ENCODE data around the gene C16orf74.
A peak's percentile ranks its signal among the peaks of the same experiment; 100 is the strongest.

Gene C16orf74

DNA sequence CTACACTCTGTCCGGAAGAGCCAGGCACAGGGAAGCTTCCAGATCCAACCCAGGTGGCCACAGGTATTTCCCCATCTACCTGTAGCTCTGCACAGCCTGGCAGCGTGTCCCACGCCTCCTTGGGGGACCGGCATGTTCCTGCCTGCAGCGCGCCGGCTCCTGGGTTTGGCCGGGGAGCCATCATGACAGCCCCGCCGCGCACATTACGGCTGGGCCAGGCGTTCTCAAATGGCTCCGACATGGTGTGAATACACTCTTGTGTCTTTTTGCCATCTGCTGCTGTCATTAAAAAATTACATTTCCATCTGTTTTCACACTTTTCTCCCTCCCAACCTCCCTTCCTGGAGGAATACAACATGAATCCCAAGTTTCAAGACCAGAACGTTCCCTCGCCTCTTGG lies 54.1 kb downstream of the C16orf74 start:
- TF ChIP-seq CTCF (IDR thresholded peaks at IDR 0.05; ENCODE audit: borderline replicate concordance, control extremely low read depth, extremely low read depth, insufficient read depth, missing control alignments) = no peak
- no peak for DNase-seq (ENCODE audit: low spot score)
- in situ Hi-C loops (cut with MboI; ENCODE audit: low sequenced_read_pairs, unreplicated experiment) = no loop called here

DNA sequence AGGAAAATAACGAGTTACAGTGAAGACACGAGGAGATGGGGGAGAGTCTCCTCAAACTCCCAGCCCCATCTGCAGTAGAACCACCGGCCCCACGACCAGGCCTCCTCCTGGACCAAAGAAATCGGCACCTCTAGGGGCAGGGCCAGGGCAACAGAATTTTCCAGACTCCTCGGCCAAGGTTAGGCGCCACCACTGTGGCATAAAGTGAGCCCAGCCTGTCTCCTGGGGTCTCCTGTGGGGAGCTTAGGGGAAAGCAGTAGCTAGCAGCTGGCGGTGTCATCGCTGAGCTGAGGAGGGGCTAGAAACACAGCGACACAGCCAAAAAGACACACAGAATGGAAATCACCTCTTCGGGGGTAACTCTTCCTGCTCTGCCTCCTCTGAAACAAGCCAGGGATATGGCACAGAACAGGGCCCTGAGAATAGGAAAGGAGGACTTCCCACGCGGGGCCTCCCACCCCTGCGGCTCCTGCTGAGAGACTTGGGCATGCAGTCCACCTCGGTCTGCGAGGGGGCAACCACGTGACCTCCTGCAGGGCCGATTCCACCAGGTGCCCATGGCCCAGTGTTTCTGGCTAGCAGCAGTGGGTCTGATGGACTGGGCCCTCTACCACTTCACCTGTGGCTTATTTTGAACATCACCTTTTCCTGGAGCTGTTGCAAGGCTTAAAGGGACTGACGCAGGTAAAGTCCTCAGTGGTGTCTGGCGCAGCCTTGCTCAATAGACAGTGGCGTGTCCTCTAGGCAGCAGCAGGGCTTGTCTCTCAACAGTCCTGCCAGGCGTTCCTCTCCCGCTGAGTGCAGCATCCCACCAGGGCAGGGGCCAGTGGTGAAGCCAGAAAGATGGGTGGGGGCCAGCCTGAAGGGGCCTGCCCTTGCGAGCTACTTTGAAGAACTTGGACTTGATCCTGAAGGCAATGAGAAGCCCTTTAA lies 55.4 kb downstream of the C16orf74 start:
- no peak for TF ChIP-seq CTCF (IDR thresholded peaks at IDR 0.05; ENCODE audit: borderline replicate concordance, control extremely low read depth, extremely low read depth, insufficient read depth, missing control alignments)
- in situ Hi-C loops (cut with MboI; ENCODE audit: low sequenced_read_pairs, unreplicated experiment) = no loop called here
- no peak for DNase-seq (ENCODE audit: low spot score)

- TF ChIP-seq CTCF (IDR thresholded peaks at IDR 0.05; ENCODE audit: borderline replicate concordance, control extremely low read depth, extremely low read depth, insufficient read depth, missing control alignments) = no peak
- DNase-seq (ENCODE audit: low spot score) = no peak
- in situ Hi-C loops (cut with MboI; ENCODE audit: low sequenced_read_pairs, unreplicated experiment) = no loop called here
Measured at GRCh38 chr16:85690469-85691064, 60.3 kb downstream of the C16orf74 start.

- DNase-seq (ENCODE audit: low spot score) = no peak
- no peak for TF ChIP-seq CTCF (IDR thresholded peaks at IDR 0.05; ENCODE audit: borderline replicate concordance, control extremely low read depth, extremely low read depth, insufficient read depth, missing control alignments)
- in situ Hi-C loops (cut with MboI; ENCODE audit: low sequenced_read_pairs, unreplicated experiment) = no loop called here
Measured at GRCh38 chr16:85689950-85690320, 61.0 kb downstream of the C16orf74 start.

DNA sequence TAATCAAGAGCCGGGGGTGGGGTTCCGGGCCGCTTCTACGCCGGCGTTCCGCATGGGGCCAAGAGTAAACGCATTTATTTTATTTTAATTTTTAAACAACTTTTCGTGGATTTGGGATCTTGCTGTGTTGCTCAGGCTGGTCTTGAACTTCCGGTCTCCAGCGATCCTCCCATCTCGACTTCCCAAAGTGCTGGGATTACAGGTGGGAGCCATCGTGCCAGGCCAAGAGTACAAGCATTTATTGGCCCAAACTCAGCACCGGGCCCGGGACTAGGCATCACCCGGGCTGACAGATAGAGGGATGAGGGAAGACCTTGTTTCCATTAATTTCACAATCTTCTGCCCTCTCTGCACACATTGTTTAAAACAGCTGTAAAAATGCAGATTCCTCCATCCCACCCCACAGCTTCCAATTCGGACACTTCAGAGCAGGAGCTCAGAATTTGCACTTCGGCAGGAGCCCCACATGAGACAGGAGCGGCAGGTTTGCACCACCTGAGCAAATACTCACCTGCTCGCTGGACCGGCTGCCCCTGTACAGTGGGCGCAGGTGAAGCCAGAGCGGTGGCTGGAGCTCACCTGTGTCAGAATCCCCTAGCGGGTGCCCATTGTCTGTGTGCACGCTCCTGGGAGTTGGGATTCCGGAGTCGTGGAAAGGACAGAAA lies 61.5 kb downstream of the C16orf74 start:
- in situ Hi-C loops (cut with MboI; ENCODE audit: low sequenced_read_pairs, unreplicated experiment) = no loop called here
- no peak for TF ChIP-seq CTCF (IDR thresholded peaks at IDR 0.05; ENCODE audit: borderline replicate concordance, control extremely low read depth, extremely low read depth, insufficient read depth, missing control alignments)
- DNase-seq (ENCODE audit: low spot score) = no peak

DNA sequence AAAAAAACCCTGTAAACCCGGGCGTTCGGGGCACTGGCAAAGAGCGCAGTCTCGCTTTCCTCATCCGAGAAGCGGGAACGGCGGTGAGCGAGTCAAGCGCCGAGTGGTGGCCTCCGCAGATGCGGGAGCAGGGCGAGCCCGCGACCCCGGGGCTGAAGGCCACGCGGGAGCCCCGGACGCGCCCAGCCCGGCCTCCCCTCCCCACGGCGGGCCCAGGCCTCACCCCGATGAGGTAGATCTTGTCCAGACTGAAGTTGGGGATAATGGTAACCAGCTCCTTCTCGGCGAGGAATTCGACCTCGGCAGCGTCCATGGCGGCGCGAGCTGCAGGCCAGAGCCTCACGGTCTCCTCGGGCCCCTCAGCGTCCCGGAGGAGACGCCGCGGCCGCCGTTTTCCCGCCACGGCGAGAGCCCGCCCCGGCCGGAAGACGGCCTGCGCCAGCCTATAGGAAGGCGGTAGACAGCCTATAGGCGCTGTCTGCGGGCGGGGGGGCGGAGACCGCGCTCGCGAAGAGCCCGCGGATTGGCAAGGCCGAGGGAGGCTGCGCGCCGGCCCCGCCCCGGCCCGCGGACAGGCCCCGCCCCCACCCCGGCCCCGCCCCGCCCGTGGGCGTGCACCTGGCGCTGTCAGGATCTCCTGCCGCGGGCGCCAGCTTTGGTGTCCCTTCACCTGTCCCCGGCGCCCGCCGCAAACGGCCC lies 62.2 kb downstream of the C16orf74 start, which contains the start of gene GINS2:
TSS of gene GINS2 (minus strand) at position 369 of the 699 bp plus-strand sequence. CDS start at position 313, 56 bp downstream.
- peak; percentile 100 for DNase-seq (ENCODE audit: low spot score)
- in situ Hi-C loops (cut with MboI; ENCODE audit: low sequenced_read_pairs, unreplicated experiment) = no loop called here
- no peak for TF ChIP-seq CTCF (IDR thresholded peaks at IDR 0.05; ENCODE audit: borderline replicate concordance, control extremely low read depth, extremely low read depth, insufficient read depth, missing control alignments)
